ENCODE results near the gene RPP40.
A peak's percentile ranks its signal among the peaks of the same experiment; 100 is the strongest.

Gene RPP40

DNA sequence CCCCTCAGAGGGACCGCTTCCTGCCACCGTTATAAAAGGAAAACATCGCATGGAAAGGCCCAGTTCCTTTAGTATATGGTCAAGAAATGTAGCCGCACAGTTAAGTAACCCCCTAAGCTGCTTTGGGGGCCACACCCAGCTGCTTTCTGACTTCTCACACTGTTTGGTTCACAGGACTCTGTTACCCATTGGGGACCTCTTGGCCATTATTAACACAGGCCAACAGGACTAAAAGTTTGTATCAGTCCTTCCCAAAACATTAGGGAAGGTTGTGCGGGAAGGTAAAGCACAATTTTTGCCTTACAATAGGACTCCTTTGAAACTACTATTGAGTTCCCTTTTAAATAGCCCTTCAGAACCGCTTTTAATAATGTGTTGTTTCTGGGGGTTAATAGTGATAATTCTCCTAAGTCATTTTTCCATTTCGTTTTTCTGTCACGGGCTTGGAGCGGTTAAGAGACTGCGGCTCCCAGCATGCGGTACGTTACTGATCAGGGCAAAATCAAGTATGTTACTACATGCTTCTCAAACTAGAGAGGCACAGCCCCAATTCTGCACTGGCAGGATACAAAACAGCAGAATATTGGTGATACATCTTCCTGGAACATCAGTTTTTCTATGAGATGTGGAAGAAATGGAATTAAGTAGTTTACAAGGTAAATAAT lies 668 bp upstream of the RPP40 start:
- DNase-seq (ENCODE audit: low read depth in 2 of 2): peak in 1 of 2 donors; percentile 2
- H3K4me3 ChIP-seq (replicated peaks in 1 of 2; ENCODE audit: low read depth in 2 of 2, low read length in 2 of 2): peak overlapping the region; percentile 81 to 82
- TF ChIP-seq, protein P1, sequence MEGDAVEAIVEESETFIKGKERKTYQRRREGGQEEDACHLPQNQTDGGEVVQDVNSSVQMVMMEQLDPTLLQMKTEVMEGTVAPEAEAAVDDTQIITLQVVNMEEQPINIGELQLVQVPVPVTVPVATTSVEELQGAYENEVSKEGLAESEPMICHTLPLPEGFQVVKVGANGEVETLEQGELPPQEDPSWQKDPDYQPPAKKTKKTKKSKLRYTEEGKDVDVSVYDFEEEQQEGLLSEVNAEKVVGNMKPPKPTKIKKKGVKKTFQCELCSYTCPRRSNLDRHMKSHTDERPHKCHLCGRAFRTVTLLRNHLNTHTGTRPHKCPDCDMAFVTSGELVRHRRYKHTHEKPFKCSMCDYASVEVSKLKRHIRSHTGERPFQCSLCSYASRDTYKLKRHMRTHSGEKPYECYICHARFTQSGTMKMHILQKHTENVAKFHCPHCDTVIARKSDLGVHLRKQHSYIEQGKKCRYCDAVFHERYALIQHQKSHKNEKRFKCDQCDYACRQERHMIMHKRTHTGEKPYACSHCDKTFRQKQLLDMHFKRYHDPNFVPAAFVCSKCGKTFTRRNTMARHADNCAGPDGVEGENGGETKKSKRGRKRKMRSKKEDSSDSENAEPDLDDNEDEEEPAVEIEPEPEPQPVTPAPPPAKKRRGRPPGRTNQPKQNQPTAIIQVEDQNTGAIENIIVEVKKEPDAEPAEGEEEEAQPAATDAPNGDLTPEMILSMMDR (IDR thresholded peaks at IDR 0.05; ENCODE audit: low read depth, low read length): no peak

DNA sequence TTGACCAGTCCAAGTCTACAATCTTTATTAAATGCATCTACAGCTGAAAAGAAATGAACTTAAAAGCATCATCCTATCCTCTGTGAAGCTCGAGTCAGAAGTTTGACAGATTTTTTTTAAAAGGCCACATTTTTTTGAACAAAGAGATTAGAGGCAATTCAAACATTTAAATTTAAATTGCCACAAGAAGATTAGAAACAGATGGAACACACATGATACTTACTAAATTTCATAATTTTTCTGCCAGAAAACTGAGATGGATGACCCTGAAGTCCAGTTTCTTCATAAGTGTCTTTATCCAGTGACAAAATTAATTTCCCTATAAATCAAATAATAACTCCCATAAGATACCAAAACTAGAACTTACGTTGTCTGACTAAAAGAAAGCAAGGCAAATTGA lies 4.3 kb downstream of the RPP40 start:
- DNase-seq (ENCODE audit: low read depth in 2 of 2): no peak
- H3K4me3 ChIP-seq (replicated peaks in 1 of 2; ENCODE audit: low read depth in 2 of 2, low read length in 2 of 2): no peak overlapping the region
- TF ChIP-seq, protein P1 (IDR thresholded peaks at IDR 0.05; ENCODE audit: low read depth, low read length): no peak

DNA sequence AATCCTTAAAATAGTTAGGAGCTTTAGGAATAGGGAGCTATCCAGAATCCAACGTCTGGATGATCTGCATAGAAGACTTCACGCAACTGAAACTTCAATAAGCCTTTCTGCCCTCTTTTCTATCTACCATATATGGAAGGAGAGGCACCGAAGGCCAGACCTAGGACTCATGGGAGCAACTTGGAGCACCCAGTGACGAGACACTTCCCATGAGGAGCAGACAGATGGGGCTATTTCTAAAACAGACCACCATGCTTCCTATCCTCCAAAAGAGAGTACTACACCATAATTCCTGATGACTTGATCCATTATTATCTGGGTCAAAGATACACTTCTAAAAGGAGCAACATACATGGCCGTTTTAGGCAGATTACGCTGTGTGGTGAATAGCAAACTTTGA lies 6.0 kb downstream of the RPP40 start:
- H3K4me3 ChIP-seq (replicated peaks in 1 of 2; ENCODE audit: low read depth in 2 of 2, low read length in 2 of 2): no peak overlapping the region
- TF ChIP-seq, protein P1 (IDR thresholded peaks at IDR 0.05; ENCODE audit: low read depth, low read length): no peak
- DNase-seq (ENCODE audit: low read depth in 2 of 2): no peak

DNA sequence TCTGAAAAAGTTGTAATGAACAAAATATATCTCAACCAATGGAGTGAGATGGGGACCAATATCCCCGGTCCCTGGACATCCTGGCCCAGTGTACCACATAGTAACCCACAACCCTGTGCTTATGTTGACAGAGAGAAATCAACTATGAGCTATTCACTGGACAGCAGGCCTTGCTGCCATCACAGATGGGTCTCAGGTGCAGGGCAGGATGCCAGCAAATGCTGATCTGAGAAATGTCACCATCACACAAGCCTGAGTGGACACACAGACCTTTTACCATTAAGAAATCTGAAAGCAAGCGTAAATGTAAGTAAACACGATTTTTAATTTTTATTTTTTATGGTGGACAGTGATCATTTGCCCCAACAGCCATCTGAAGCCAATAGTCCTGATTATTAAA lies 9.1 kb downstream of the RPP40 start:
- H3K4me3 ChIP-seq (replicated peaks in 1 of 2; ENCODE audit: low read depth in 2 of 2, low read length in 2 of 2): no peak overlapping the region
- TF ChIP-seq, protein P1 (IDR thresholded peaks at IDR 0.05; ENCODE audit: low read depth, low read length): no peak
- no peak for DNase-seq (ENCODE audit: low read depth in 2 of 2)

DNA sequence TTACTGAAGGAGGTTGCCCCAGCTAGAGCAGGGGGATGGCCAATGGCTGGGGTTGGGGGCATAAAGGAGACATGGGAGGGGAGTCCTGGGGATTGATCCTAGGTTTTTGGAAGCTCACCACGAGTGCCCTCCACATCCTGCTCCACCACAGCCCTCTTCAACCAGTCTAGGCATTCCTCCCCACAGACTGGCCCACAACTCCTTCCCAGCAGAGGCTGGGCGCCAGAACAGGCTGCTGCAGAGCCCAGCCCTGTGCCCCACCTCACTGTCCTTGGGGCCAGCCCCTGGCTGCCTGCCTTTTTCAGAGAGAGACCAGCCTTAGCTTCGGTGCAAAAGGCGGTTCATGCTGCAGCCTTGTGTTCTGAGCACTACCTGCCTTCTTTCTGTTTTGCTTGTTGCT lies 16.4 kb downstream of the RPP40 start:
- DNase-seq (ENCODE audit: low read depth in 2 of 2): no peak
- H3K4me3 ChIP-seq (replicated peaks in 1 of 2; ENCODE audit: low read depth in 2 of 2, low read length in 2 of 2): no peak overlapping the region
- TF ChIP-seq, protein P1 (IDR thresholded peaks at IDR 0.05; ENCODE audit: low read depth, low read length): no peak

DNA sequence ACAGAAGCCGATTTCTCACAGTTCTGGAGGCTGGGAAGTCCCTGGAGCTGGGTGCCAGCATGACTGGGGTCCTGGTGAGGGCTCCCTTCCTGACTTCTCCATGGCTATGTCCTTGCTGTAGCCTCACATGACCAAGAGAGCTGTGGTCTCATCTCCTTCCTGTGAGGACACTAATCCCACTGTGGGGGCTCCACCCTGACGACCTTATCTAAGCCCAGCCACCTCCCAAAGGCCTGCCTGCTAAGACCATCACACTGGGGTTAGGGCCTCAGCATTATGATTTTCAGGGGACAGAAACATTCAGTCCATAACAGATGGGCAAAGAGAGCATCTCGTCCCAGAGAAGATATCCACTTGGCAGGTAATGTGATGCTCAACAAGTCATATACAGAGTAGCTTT lies 16.8 kb downstream of the RPP40 start:
- TF ChIP-seq, protein P1 (IDR thresholded peaks at IDR 0.05; ENCODE audit: low read depth, low read length): no peak
- no peak overlapping the region for H3K4me3 ChIP-seq (replicated peaks in 1 of 2; ENCODE audit: low read depth in 2 of 2, low read length in 2 of 2)
- DNase-seq (ENCODE audit: low read depth in 2 of 2): no peak

DNA sequence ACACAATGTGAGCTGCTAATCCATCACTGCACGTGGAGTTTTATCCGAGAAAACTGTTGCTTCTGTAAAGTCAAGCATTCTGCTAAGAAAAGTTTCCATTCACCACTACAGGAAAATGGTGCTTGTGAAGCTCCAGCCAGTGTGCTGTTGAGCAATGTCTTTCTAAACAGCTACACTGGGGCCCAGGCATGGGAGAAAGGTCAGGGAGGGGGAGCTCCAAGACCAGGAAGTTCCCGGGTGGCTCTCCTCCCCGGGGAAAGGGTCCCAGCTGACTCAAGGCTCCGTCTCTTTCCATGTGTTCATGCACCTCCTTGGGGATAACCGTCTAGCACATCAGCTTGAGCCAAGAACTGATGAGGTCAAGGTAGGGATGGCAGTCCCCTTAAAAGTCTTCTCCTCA lies 20.5 kb downstream of the RPP40 start:
- H3K4me3 ChIP-seq (replicated peaks in 1 of 2; ENCODE audit: low read depth in 2 of 2, low read length in 2 of 2): no peak overlapping the region
- TF ChIP-seq, protein P1 (IDR thresholded peaks at IDR 0.05; ENCODE audit: low read depth, low read length): no peak
- DNase-seq (ENCODE audit: low read depth in 2 of 2): no peak

All from cardiac fibroblast (primary cell).